Cardiac muscle cell (in vitro differentiated cells and primary cell): ENCODE results near the gene SLC9C1. TPM values are rescaled to one million over a fixed set of nuclear protein-coding genes. Genes with fewer than 3 reads are reported as not detected.

Experiments
- DNase-seq, 2 donors: peaks; one replicate each; pipeline versions ENCODE4 v3.0.0 to v3.0.0-alpha.2; 2010 to 2017; ENCODE audit warnings: low read depth in 1 of 2, low spot score in 1 of 2
- H3K27ac ChIP-seq: fragments of 200-600 bp; sonication (generic); 2 replicates; pipeline ENCODE4 v1.5.1; 2016
- H3K27me3 ChIP-seq: fragments of 200-600 bp; sonication (generic); 2 replicates; pipeline ENCODE4 v1.6.0; 2016; ENCODE audit warnings: control low read depth
- H3K36me3 ChIP-seq: fragments of 200-600 bp; sonication (generic); 2 replicates; pipeline ENCODE4 v1.5.1; 2016; ENCODE audit warnings: control low read depth
- H3K4me1 ChIP-seq: fragments of 200-600 bp; sonication (generic); 2 replicates; pipeline ENCODE4 v1.8.1; 2017; ENCODE audit warnings: low read depth, mild to moderate bottlenecking, mixed run types
- H3K4me3 ChIP-seq: fragments of 200-600 bp; sonication (generic); 2 replicates; pipeline ENCODE4 v1.5.1; 2016; ENCODE audit warnings: mild to moderate bottlenecking
- H3K9me3 ChIP-seq: fragments of 200-600 bp; sonication (generic); 2 replicates; pipeline ENCODE4 v1.5.1; 2017; ENCODE audit warnings: low read depth, mild to moderate bottlenecking, control low read depth
- polyA plus RNA-seq: library from polyadenylated mRNA; unstranded; fragments of >200 nt; fragmentation: Nextera tagmentation; extraction: Ambion mirVana; gene quantifications from 2 replicates; pipeline ENCODE4 v1.2.1, GENCODE V29; 2016
- total RNA-seq: library from RNA; depleted of rRNA; stranded (reverse); fragments of >200 nt; gene quantifications from 2 replicates; pipeline ENCODE4 v1.2.3, GENCODE V29; 2016
- TF ChIP-seq, protein P1 (sequence below): IDR thresholded peaks from 2 replicates; pipeline ENCODE4 v1.5.1; 2012; ENCODE audit warnings: low read depth, mild to moderate bottlenecking, low read length

SLC9C1 gene
- total and polyA plus RNA-seq, 2 experiments from 2014 or later = 0.12 to 0.22 TPM

DNA sequence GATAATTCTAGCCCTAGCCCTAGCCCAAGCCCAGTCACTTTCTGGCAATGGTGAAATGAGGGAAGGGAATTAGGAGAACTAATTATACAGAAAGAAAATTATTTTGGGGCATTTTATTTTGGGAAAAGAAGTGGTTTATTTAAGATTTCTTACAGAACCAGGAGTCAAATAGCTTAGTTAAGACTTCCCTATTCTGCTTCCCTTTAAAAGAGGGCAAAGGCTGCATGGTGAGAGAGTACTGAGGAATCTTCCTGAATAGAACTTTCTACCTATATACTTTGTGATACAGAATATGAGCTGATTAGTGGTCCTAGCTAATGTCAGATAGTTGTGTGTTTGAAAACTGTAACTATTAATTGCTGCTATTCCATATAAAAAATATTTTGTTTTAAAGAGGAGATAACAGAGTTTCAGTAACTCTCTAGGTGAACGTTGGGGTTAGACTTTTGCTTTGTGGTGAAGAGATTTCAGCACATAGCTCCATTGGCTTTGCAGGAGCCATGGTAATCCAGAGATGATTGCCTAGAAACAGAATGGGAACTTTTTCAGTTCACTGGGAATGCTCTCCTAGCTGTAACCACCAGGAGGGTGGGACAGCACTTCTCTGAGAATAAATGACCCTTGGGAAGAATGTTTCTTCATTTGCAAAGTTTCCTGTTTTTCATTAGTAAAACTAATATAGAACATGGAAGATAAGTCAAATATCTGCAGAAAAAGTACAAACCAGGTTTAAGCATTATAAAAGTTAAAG lies 155.6 kb downstream of the SLC9C1 start:
- peak overlapping the region; percentile 1 for H3K27ac ChIP-seq
- H3K9me3 ChIP-seq = no peaks in the 10 kb centered on the region
- TF ChIP-seq, protein P1, sequence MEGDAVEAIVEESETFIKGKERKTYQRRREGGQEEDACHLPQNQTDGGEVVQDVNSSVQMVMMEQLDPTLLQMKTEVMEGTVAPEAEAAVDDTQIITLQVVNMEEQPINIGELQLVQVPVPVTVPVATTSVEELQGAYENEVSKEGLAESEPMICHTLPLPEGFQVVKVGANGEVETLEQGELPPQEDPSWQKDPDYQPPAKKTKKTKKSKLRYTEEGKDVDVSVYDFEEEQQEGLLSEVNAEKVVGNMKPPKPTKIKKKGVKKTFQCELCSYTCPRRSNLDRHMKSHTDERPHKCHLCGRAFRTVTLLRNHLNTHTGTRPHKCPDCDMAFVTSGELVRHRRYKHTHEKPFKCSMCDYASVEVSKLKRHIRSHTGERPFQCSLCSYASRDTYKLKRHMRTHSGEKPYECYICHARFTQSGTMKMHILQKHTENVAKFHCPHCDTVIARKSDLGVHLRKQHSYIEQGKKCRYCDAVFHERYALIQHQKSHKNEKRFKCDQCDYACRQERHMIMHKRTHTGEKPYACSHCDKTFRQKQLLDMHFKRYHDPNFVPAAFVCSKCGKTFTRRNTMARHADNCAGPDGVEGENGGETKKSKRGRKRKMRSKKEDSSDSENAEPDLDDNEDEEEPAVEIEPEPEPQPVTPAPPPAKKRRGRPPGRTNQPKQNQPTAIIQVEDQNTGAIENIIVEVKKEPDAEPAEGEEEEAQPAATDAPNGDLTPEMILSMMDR = no peak
- DNase-seq = no peak
- H3K36me3 ChIP-seq = no peaks in the 10 kb centered on the region
- H3K4me3 ChIP-seq = no peak overlapping the region
- H3K27me3 ChIP-seq = no peaks in the 10 kb centered on the region
- H3K4me1 ChIP-seq = peaks cover 14% of the 10 kb centered on the region

DNA sequence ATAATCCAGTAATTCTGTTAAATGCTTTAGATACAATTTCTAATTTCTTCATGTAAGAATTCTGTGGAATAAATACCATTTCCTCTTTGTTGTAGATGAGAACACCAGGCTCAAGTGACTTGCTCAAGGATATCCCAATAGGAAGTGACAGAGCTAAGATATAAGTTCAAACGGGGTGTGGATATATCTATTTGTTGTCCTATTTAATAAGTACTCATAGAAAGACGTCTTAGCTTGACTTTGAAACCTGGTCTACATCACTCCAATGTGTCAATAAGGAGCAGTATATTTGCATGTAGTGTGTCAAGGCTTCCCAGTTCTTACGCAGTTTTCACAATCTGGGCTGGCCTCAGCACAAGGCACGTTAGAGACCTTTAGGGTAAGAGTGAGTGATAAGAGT lies 156.2 kb downstream of the SLC9C1 start:
- Histone ChIP-seq H3K27ac (peak overlapping the region; percentile 1), H3K36me3 (no peaks in the 10 kb centered on the region), H3K27me3 (no peaks in the 10 kb centered on the region), H3K9me3 (no peaks in the 10 kb centered on the region), H3K4me3 (no peak overlapping the region), H3K4me1 (peaks cover 14% of the 10 kb centered on the region)
- TF ChIP-seq, protein P1 = no peak
- DNase-seq = no peak

DNA sequence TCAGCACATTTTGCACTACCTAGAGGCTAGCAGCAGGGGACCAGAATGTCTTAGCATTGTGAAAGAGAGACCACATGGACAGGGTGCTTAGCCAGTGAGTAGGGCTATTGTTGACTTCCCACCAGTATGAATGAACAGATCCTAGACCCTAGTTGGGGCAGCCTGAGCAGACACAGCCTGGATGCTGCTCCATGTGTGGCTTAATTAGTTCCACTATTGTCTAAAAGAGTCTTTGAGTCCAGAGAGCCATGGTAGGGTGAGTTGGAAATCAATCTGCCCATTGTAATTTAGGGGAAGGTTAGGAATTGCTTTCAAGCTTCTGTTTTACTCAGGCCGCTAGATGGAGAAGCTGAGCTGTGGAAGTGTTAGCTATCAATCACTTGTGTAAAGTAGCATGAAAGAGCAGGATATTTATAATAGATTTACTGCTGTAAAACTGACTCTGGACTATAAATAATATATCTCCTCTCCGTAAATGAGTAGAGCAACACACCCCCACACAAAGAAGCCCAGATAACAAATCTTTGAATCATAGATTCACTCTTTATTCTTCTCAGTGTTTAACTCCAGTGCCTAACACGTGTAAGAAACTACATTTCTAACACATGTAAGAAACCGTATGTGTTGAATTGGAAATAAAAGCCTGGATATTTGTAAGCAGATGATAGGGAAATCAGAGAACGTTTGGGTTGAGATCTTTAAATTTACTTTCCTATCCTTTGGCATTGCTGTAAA lies 156.9 kb downstream of the SLC9C1 start:
- Histone ChIP-seq H3K36me3 (no peaks in the 10 kb centered on the region), H3K9me3 (no peaks in the 10 kb centered on the region), H3K4me1 (peaks cover 14% of the 10 kb centered on the region), H3K27me3 (no peaks in the 10 kb centered on the region), H3K27ac (no peak overlapping the region), H3K4me3 (no peak overlapping the region)
- TF ChIP-seq, protein P1 = peak; percentile 65
- DNase-seq = peak; percentile 62 to 64

DNA sequence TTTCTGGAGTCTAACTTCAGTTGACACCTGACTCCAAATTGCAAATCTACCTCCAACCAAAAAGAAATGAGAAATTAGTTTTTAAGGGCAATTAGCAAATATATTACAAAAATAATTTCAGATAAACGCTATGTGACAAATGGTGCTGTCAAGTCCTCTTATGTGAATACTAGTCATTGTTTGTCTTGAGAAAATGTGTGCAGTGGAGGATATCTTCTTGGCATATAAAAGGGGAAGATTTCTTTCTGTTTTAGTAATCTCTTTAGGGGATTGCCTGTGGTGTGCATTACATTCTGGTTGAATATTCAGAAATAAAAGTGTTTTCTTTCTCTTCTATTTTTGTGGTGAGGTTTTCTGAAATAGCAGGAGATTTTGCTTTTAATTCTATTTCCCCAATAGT lies 158.0 kb downstream of the SLC9C1 start:
- H3K4me3 ChIP-seq = no peak overlapping the region
- TF ChIP-seq, protein P1 = no peak
- no peaks in the 10 kb centered on the region for H3K9me3 ChIP-seq
- H3K4me1 ChIP-seq = peaks cover 14% of the 10 kb centered on the region
- H3K27ac ChIP-seq = no peak overlapping the region
- no peaks in the 10 kb centered on the region for H3K36me3 ChIP-seq
- no peaks in the 10 kb centered on the region for H3K27me3 ChIP-seq
- no peak for DNase-seq

GRCh38 chr3:112134335-112135124 lies 159.5 kb downstream of the SLC9C1 start:
- Histone ChIP-seq H3K4me3 (no peak overlapping the region), H3K27ac (no peak overlapping the region), H3K27me3 (no peaks in the 10 kb centered on the region), H3K9me3 (no peaks in the 10 kb centered on the region), H3K36me3 (no peaks in the 10 kb centered on the region), H3K4me1 (peaks cover 25% of the 10 kb centered on the region)
- peak in 1 of 2 donors; percentile 30 for DNase-seq
- TF ChIP-seq, protein P1 = no peak
